ENCODE measurements around the gene PLXNA3. TPM values are rescaled to one million over a fixed set of nuclear protein-coding genes. Genes with fewer than 3 reads are reported as not detected.

Gene PLXNA3
- total RNA-seq, 1 experiment from 2014 or later = 36.3 TPM

GRCh38 chrX:154485150-154486051 lies 27.3 kb downstream of the PLXNA3 start:
- Mint-ChIP-seq H3K36me3 (ENCODE audit: insufficient read depth in 1 of 3, low read depth in 3 of 3) (peaks cover 3 to 28% (median 22%) of the 10 kb centered on the region in 3 experiments; a peak in 6 of 7 replicates), H3K9me3 (peaks cover 69 to 78% of the 10 kb centered on the region in 2 experiments)
- TF ChIP-seq CTCF (conservative IDR thresholded peaks at IDR 0.05) = no peak

More at GRCh38 chrX:154485150-154486051, 27.3 kb downstream of the PLXNA3 start:
- Histone ChIP-seq H4K20me1 (ENCODE audit: control insufficient read depth, insufficient read depth, insufficient read length) (no peaks in the 10 kb centered on the region), H3K23ac (ENCODE audit: insufficient read length, low read depth, low read length) (no peak overlapping the region), H3K56ac (ENCODE audit: insufficient read length, low read depth, low read length) (no peak overlapping the region), H2BK20ac (ENCODE audit: low read depth, low read length, poor library complexity, severe bottlenecking) (no peak overlapping the region), H3K14ac (ENCODE audit: insufficient read depth, low read length) (no peak overlapping the region), H3K79me1 (ENCODE audit: insufficient read depth, low read depth, low read length, poor library complexity, severe bottlenecking) (no peaks in the 10 kb centered on the region), H3K79me2 (ENCODE audit: insufficient read depth, low read length) (no peaks in the 10 kb centered on the region), H2BK15ac (ENCODE audit: low read depth, low read length) (no peak overlapping the region), H3K27me3 (ENCODE audit: insufficient read depth, low read length) (no peaks in the 10 kb centered on the region), H3K4ac (ENCODE audit: low read depth, low read length) (no peak overlapping the region), H3K18ac (ENCODE audit: insufficient read length, low read depth, low read length) (no peak overlapping the region), H3K4me1 (ENCODE audit: insufficient read depth, low read length) (no peaks in the 10 kb centered on the region; the same call in 1 of the 2 replicates), H2BK5ac (ENCODE audit: insufficient read length, low read length) (no peak overlapping the region), H4K5ac (ENCODE audit: insufficient read length, low read depth, low read length) (no peak overlapping the region), H3K27ac (ENCODE audit: insufficient read length, low read depth, low read length) (no peak overlapping the region), H3K4me2 (ENCODE audit: insufficient read depth, insufficient read length, low read length) (peak overlapping the region; percentile 20), H2BK120ac (ENCODE audit: low read depth, low read length, poor library complexity, severe bottlenecking) (no peak overlapping the region), H2AK5ac (ENCODE audit: insufficient read length, low read length) (no peak overlapping the region), H4K8ac (replicated peaks; ENCODE audit: insufficient read length, low read depth, low read length) (no peak overlapping the region), H3K23me2 (ENCODE audit: insufficient read length, low read depth, low read length, poor library complexity, severe bottlenecking) (no peaks in the 10 kb centered on the region), H2BK12ac (ENCODE audit: insufficient read length, low read depth, low read length) (no peak overlapping the region), H3K9ac (ENCODE audit: extremely low read depth, insufficient read length, low read length) (no peak overlapping the region), H3K9me3 (ENCODE audit: control insufficient read depth, low read depth, low read length) (peaks cover 53% of the 10 kb centered on the region), H4K91ac (ENCODE audit: insufficient read length, low read depth, low read length) (no peak overlapping the region), H2AFZ (ENCODE audit: low read length) (no peak overlapping the region), H3T11ph (ENCODE audit: low read length) (no peak overlapping the region)
- peak overlapping the region; percentile 62 to 75 for H3K4me3 Mint-ChIP-seq
- no peak for DNase-seq
- H3K4me1 Mint-ChIP-seq = peaks cover 6 to 15% of the 10 kb centered on the region in 2 experiments; a peak in 3 of 4 replicates
- peaks cover 5% of the 10 kb centered on the region for H3K27me3 Mint-ChIP-seq (ENCODE audit: low read depth)
- WGBS (ENCODE audit: extremely low coverage, insufficient read length, low lambda C conversion rate) = no CpG with 5 or more reads among the region's 35 CpGs
- H3K27ac Mint-ChIP-seq = no peak overlapping the region
